HepG2 (cell line): Measurements from ENCODE around the gene HAGHL. TPM values are rescaled to one million over a fixed set of nuclear protein-coding genes. Genes with fewer than 3 reads are reported as not detected.
A peak's percentile ranks its signal among the peaks of the same experiment; 100 is the strongest.

Experiments
- ATAC-seq: fragments of 200-7000 bp; cut with Tn5 transposase; 3 replicates; pipeline ENCODE4 v1.9.1; 2020; ENCODE audit warnings: mild to moderate bottlenecking, moderate library complexity
- BruUV-seq: library from RNA; stranded (reverse); fragments of 400-500 nt; replicated peaks from 2 replicates; lab custom pipeline; 2021; lab: Mats Ljungman, UMichigan
- CTCF ChIA-PET: fragments of 300-600 bp; formaldehyde crosslinking; extraction: SDS; loops from one replicate; lab custom pipeline; 2021; ENCODE audit warnings: low total read pairs, inconsistent platforms, low intra/inter-chr PET ratio; lab: Yijun Ruan, JAX
- POLR2A ChIA-PET: fragments of 350-600 bp; sonication (Branson Sonifier 250); formaldehyde crosslinking; loops from one replicate; lab custom pipeline; 2020; ENCODE audit warnings: antibody characterized with exemption, inconsistent platforms; lab: Yijun Ruan, JAX
- DNase-seq: peaks from one replicate; pipeline ENCODE4 v3.0.0-alpha.2; 2015; ENCODE audit warnings: low spot score
- FAIRE-seq: peaks from 3 replicates; lab custom pipeline; 2011; peaks lifted over from hg19 to GRCh38; lab: Jason Lieb, UNC
- H2AFZ ChIP-seq: one replicate; pipeline ENCODE4 v1.6.1; 2011; ENCODE audit warnings: low read length, inconsistent platforms
- H3K27ac ChIP-seq: fragments of 300-600 bp; 3 replicates; pipeline ENCODE4 v1.8.0; 2011; ENCODE audit warnings: mixed run types, mild to moderate bottlenecking, mixed read lengths, low read length, inconsistent platforms; ENCODE audit not compliant: insufficient read depth; ENCODE audit errors: extremely low read length
- H3K27me3 ChIP-seq, 2 experiments: fragments of 200-600 bp in 1 of 2; 2 replicates in 1 of 2; 3 replicates in 1 of 2; pipeline versions ENCODE4 v1.6.0 to v1.8.0; 2011; ENCODE audit warnings: low read length in 2 of 2, mild to moderate bottlenecking in 2 of 2, moderate library complexity in 2 of 2, inconsistent platforms in 1 of 2; ENCODE audit not compliant: insufficient read depth in 2 of 2, control insufficient read depth in 1 of 2
- H3K36me3 ChIP-seq, 2 experiments: fragments of 200-600 bp in 1 of 2; replicated peaks in 1 of 2; 2 replicates in 1 of 2; 3 replicates in 1 of 2; pipeline versions ENCODE4 v1.5.1 to v1.8.0; 2011; ENCODE audit warnings: low read length in 2 of 2, inconsistent platforms in 1 of 2; ENCODE audit not compliant: insufficient read depth in 2 of 2, control insufficient read depth in 1 of 2
- H3K4me1 ChIP-seq: 2 replicates; pipeline ENCODE4 v1.5.1; 2012; ENCODE audit warnings: low read length, inconsistent platforms; ENCODE audit not compliant: insufficient read depth
- H3K4me2 ChIP-seq: 2 replicates; pipeline ENCODE4 v1.6.0; 2011; ENCODE audit warnings: low read depth, low read length, inconsistent platforms
- H3K4me3 ChIP-seq, 3 experiments: fragments of 200-600 bp in 1 of 3; sonication (generic), shearing (Covaris generic) in 1 of 3; replicated peaks in 1 of 3; 2 replicates each; pipeline ENCODE4 v1.5.1; 2011 to 2016; ENCODE audit warnings: low read length in 3 of 3, inconsistent platforms in 2 of 3, low read depth in 2 of 3, mild to moderate bottlenecking in 2 of 3, control low read depth in 1 of 3, mixed read lengths in 1 of 3; ENCODE audit not compliant: insufficient read depth in 1 of 3
- H3K79me2 ChIP-seq: one replicate; pipeline ENCODE4 v1.6.1; 2011; ENCODE audit warnings: low read length, inconsistent platforms; ENCODE audit not compliant: insufficient read depth
- H3K9ac ChIP-seq: 2 replicates; pipeline ENCODE4 v1.6.0; 2011; ENCODE audit warnings: mild to moderate bottlenecking, low read depth, low read length, inconsistent platforms; ENCODE audit not compliant: insufficient read depth
- H3K9me3 ChIP-seq: 2 replicates; pipeline ENCODE4 v1.5.1; 2012; ENCODE audit warnings: mild to moderate bottlenecking, low read length
- H4K20me1 ChIP-seq: 2 replicates; pipeline ENCODE4 v1.6.0; 2011; ENCODE audit warnings: inconsistent platforms, mild to moderate bottlenecking, low read length, moderate library complexity; ENCODE audit not compliant: insufficient read depth
- MBD4 ChIP-seq: IDR thresholded peaks from 2 replicates; pipeline ENCODE4 v1.6.1; 2012; ENCODE audit warnings: low read length, inconsistent platforms, borderline replicate concordance
- NBN ChIP-seq: fragments of 450-650 bp; conservative IDR thresholded peaks from 2 replicates; pipeline ENCODE4 v1.6.1; 2017
- PCBP1 ChIP-seq: fragments of 200-400 bp; formaldehyde crosslinking; IDR thresholded peaks from 2 replicates; pipeline ENCODE4 v1.6.1; 2017; ENCODE audit warnings: mild to moderate bottlenecking, low read depth, low read length, borderline replicate concordance
- RARG ChIP-seq: sonication (generic); formaldehyde crosslinking; IDR thresholded peaks from 2 replicates; pipeline ENCODE4 v1.4.0; 2020; ENCODE audit warnings: low read depth, mild to moderate bottlenecking, missing genetic modification reagents
- RBAK ChIP-seq: sonication (generic); formaldehyde crosslinking; IDR thresholded peaks from 2 replicates; pipeline ENCODE4 v1.5.1; 2020; ENCODE audit warnings: mild to moderate bottlenecking, missing genetic modification reagents
- SMAD3 ChIP-seq: sonication (generic); formaldehyde crosslinking; IDR thresholded peaks from 2 replicates; pipeline ENCODE4 v1.4.0; 2020; ENCODE audit warnings: missing genetic modification reagents
- SMARCE1 ChIP-seq: fragments of 450-650 bp; IDR thresholded peaks from 2 replicates; pipeline ENCODE4 v1.6.1; 2017; ENCODE audit warnings: borderline replicate concordance
- ZNF263 ChIP-seq: sonication (generic); formaldehyde crosslinking; IDR thresholded peaks from 2 replicates; pipeline ENCODE4 v1.4.0; 2020; ENCODE audit warnings: missing genetic modification reagents
- ZNF598 ChIP-seq: sonication (generic); formaldehyde crosslinking; IDR thresholded peaks from 2 replicates; pipeline ENCODE4 v1.5.1; 2020; ENCODE audit warnings: mild to moderate bottlenecking, missing genetic modification reagents, borderline replicate concordance
- ZSCAN22 ChIP-seq: sonication (generic); formaldehyde crosslinking; IDR thresholded peaks from 2 replicates; pipeline ENCODE4 v1.4.0; 2020; ENCODE audit warnings: mild to moderate bottlenecking, missing genetic modification reagents
- WGBS: methylation state at CpG from one replicate; pipeline ENCODE4 v1.1.6; 2017; ENCODE audit warnings: low lambda C conversion rate; 5-methylcytosine and 5-hydroxymethylcytosine counted together
- in situ Hi-C: cut with HindIII; loops from 2 replicates; pipeline ENCODE4 v1.10.0; 2017; ENCODE audit warnings: low pct_unique_long_range_greater_than_20kb; ENCODE audit not compliant: extremely low pct_ligation_motif_present
- intact Hi-C: fragments of 100-400 bp; cut with micrococcal nuclease; formaldehyde crosslinking; loops from one replicate; pipeline ENCODE4 v1.10.0; 2022; ENCODE audit not compliant: unreplicated experiment
- polyA plus RNA-seq, 8 experiments: library from polyadenylated mRNA; depleted of rRNA in 3 of 8; stranded (reverse) in 7 of 8; unstranded in 1 of 8; fragments of >200 nt; fragmentation: Illumina TruSeq in 4 of 8; extraction: Trizol in 4 of 8; gene quantifications; 2 replicates each; pipeline versions ENCODE4 v1.2.1 to v1.2.3, GENCODE V29; 2011 to 2016; ENCODE audit warnings: low read depth in 4 of 8, missing spikeins in 1 of 8, mixed read lengths in 1 of 8; ENCODE audit not compliant: insufficient read depth in 1 of 8
- total RNA-seq, 5 experiments: library from RNA; depleted of rRNA; stranded (reverse); fragments of >200 nt; fragmentation: Illumina TruSeq; extraction: Trizol; gene quantifications; 2 replicates each; pipeline ENCODE4 v1.2.3, GENCODE V29; 2016; ENCODE audit warnings: low read depth in 1 of 5
- TF ChIP-seq, protein P1 (sequence below): sonication (generic); formaldehyde crosslinking; IDR thresholded peaks from 2 replicates; pipeline ENCODE4 v1.4.0; 2020; ENCODE audit warnings: mild to moderate bottlenecking, missing genetic modification reagents, borderline replicate concordance

The HAGHL gene
- total and polyA plus RNA-seq, 2 of the 13 experiments (the other 11 are each of a cell fraction or from before 2014, with no cell fraction given): 3.4 to 8.4 TPM

DNA sequence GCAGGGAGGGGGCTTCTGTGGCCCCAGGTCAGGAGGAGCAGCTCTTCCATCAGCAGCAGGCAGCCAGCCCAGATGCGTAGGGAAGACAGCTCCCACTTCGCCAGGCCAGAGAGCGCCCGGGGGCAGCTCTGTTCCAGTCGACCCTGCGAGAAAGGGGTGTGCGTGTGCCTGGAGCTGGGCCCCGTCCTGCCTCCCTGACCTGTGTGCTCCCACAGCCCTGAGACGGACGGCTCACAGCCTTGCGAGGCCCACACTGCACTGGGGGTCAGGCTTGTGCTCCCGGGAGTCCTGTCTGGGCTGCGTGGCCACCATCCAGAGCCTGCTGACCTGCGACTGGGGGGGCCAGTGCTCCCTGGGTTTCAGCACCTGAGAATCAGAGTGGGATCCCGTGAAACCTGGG, 33.2 kb downstream of the HAGHL start:
- H3K9ac ChIP-seq: no peak overlapping the region
- H3K9me3 ChIP-seq: no peaks in the 10 kb centered on the region
- peaks cover 32% of the 10 kb centered on the region for H3K4me1 ChIP-seq
- no peaks in the 10 kb centered on the region for H4K20me1 ChIP-seq
- CTCF ChIA-PET: no interaction called here
- H3K4me2 ChIP-seq: no peak overlapping the region
- in situ Hi-C loops (no loop called here), intact Hi-C loops (no loop called here)
- no peaks in the 10 kb centered on the region for H3K79me2 ChIP-seq
- no peaks in the 10 kb centered on the region for H3K36me3 ChIP-seq
- H2AFZ ChIP-seq: no peak overlapping the region
- no peak overlapping the region for H3K27ac ChIP-seq
- WGBS: 58% methylated on average over 4 of the region's 15 CpGs
- FAIRE-seq: no peak
- no peak overlapping the region for H3K4me3 ChIP-seq
- DNase-seq: no peak
- no TSS peak for BruUV-seq
- TF ChIP-seq RARG (CRISPR knock-in tag) (no peak), NBN (no peak), RBAK (CRISPR knock-in tag) (no peak), ZSCAN22 (CRISPR knock-in tag) (no peak), MBD4 (no peak), SMARCE1 (no peak), PCBP1 (peak; percentile 15; the same call in 1 of the 2 replicates), ZNF598 (CRISPR knock-in tag) (no peak), SMAD3 (CRISPR knock-in tag) (no peak), ZNF263 (CRISPR knock-in tag) (0 out of 2 replicates have a peak, but pooled peaks have one; percentile 12)
- TF ChIP-seq, protein P1, sequence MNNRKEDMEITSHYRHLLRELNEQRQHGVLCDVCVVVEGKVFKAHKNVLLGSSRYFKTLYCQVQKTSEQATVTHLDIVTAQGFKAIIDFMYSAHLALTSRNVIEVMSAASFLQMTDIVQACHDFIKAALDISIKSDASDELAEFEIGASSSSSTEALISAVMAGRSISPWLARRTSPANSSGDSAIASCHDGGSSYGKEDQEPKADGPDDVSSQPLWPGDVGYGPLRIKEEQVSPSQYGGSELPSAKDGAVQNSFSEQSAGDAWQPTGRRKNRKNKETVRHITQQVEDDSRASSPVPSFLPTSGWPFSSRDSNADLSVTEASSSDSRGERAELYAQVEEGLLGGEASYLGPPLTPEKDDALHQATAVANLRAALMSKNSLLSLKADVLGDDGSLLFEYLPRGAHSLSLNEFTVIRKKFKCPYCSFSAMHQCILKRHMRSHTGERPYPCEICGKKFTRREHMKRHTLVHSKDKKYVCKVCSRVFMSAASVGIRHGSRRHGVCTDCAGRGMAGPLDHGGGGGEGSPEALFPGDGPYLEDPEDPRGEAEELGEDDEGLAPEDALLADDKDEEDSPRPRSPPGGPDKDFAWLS (CRISPR knock-in tag): no peak
- H3K27me3 ChIP-seq: peaks cover 3 to 18% of the 10 kb centered on the region in 2 experiments; a peak in 4 of 5 replicates
- POLR2A ChIA-PET: interaction anchor here (0.9 to 1.9 kb wide), 4 partner anchors 19 to 65 kb away, joined by 3 to 9 read pairs (median 4); partner anchors contain the start of genes CHTF18, CIAO3 and RPUSD1
- no peak for ATAC-seq
